GM12891 (cell line): ENCODE measurements around the gene IGF2BP1.

Experiments used
- PAX5 ChIP-seq: IDR thresholded peaks from 2 replicates; pipeline ENCODE4 v1.6.1; 2011; ENCODE audit warnings: low read length, moderate library complexity, mild to moderate bottlenecking; ENCODE audit not compliant: insufficient read depth, severe bottlenecking
- POLR2A ChIP-seq: IDR thresholded peaks from 2 replicates; pipeline ENCODE4 v1.6.1; 2011; ENCODE audit warnings: low read depth, low read length, control low read depth
- POLR2AphosphoS5 ChIP-seq: IDR thresholded peaks from 2 replicates; pipeline ENCODE4 v1.6.1; 2011; ENCODE audit warnings: low read depth, low read length, control low read depth
- SPI1 ChIP-seq: IDR thresholded peaks from 2 replicates; pipeline ENCODE4 v1.6.1; 2011; ENCODE audit warnings: low read depth, low read length, control low read depth
- TAF1 ChIP-seq: IDR thresholded peaks from 2 replicates; pipeline ENCODE4 v1.6.1; 2011; ENCODE audit warnings: low read depth, low read length, control low read depth

GRCh38 chr17:48952904-48953303 lies 44.3 kb upstream of the IGF2BP1 start:
- TF ChIP-seq POLR2A (no peak), POLR2AphosphoS5 (no peak), TAF1 (no peak), SPI1 (no peak), PAX5 (no peak)
